Kidney (tissue), 14 donors: ENCODE results near the gene PLPP3. TPM values are rescaled to one million over a fixed set of nuclear protein-coding genes. Genes with fewer than 3 reads are reported as not detected.

Source experiments
- DNase-seq, 5 donors: peaks; one replicate each; pipeline ENCODE4 v3.0.0-alpha.2; 2013 to 2020
- FAIRE-seq: peaks from 2 replicates; lab custom pipeline; 2012; peaks lifted over from hg19 to GRCh38; lab: Jason Lieb, UNC
- H3K27ac ChIP-seq, 2 donors: one replicate each; pipeline ENCODE4 v1.7.0; 2013; ENCODE audit warnings: low read depth in 2 of 2, low read length in 2 of 2, inconsistent platforms in 1 of 2
- H3K27me3 ChIP-seq: one replicate; pipeline ENCODE4 v1.7.1; 2013; ENCODE audit warnings: low read length, inconsistent platforms; ENCODE audit not compliant: control insufficient read depth, insufficient read depth
- H3K36me3 ChIP-seq, 3 donors: one replicate each; pipeline versions ENCODE4 v1.7.0 to v1.7.1; 2013; ENCODE audit warnings: low read length in 3 of 3, control low read depth in 1 of 3, inconsistent platforms in 1 of 3; ENCODE audit not compliant: insufficient read depth in 3 of 3, control insufficient read depth in 2 of 3
- H3K4me1 ChIP-seq, 3 donors: one replicate each; pipeline versions ENCODE4 v1.7.0 to v1.7.1; 2013; ENCODE audit warnings: low read length in 3 of 3, inconsistent platforms in 1 of 3, low read depth in 1 of 3; ENCODE audit not compliant: control insufficient read depth in 2 of 3, insufficient read depth in 2 of 3
- H3K4me3 ChIP-seq, 3 donors: one replicate each; pipeline versions ENCODE4 v1.7.0 to v1.8.1; 2013; ENCODE audit warnings: low read length in 3 of 3, control low read depth in 1 of 3, inconsistent platforms in 1 of 3
- H3K9ac ChIP-seq, 3 donors: one replicate each; pipeline versions ENCODE4 v1.7.0 to v1.7.1; 2013; ENCODE audit warnings: low read length in 3 of 3, control low read depth in 1 of 3, inconsistent platforms in 1 of 3
- H3K9me3 ChIP-seq, 3 donors: one replicate each; pipeline versions ENCODE4 v1.7.0 to v1.7.1; 2013; ENCODE audit warnings: low read length in 3 of 3, control low read depth in 1 of 3, inconsistent platforms in 1 of 3; ENCODE audit not compliant: control insufficient read depth in 2 of 3, insufficient read depth in 1 of 3
- intact Hi-C: fragments of 100-400 bp; cut with DNase I; formaldehyde crosslinking; loops from one replicate; pipeline ENCODE4 v1.11.1; 2022
- polyA plus RNA-seq: library from polyadenylated mRNA; stranded (reverse); fragments of 350-450 nt; fragmentation: Illumina TruSeq; extraction: RNeasy Lipid Tissue Mini Kit (QIAGEN cat#74804); gene quantifications from one replicate; pipeline ENCODE4 v1.2.3, GENCODE V29; 2014; ENCODE audit warnings: low read depth, low replicate concordance; ENCODE audit not compliant: insufficient read depth
- total RNA-seq: library from RNA; stranded (reverse); fragmentation: NEBNext Ultra II Directional; extraction: Animal tissue kit (Norgen Biotek cat#: 25700); gene quantifications from one replicate; pipeline ENCODE4 v1.2.1, GENCODE V29; 2021
- TF ChIP-seq, protein P1 (sequence below): IDR thresholded peaks from 3 replicates; pipeline ENCODE4 v1.5.1; 2012; ENCODE audit warnings: mild to moderate bottlenecking, moderate library complexity, borderline replicate concordance; ENCODE audit not compliant: insufficient read depth; ENCODE audit errors: extremely low read depth
- donor health status: control.
- donor health status: control.
- donor health status: control.
- donor health status: control.
- donor health status: control.
- donor health status: DM: yes; HTN: yes; CAD: no.
- donor health status: Normal renal cell carcinoma (clear cell type).

PLPP3 gene
- total and polyA plus RNA-seq, 2 donors from 2014 or later: 100 to 107 TPM

- Histone ChIP-seq H3K4me1 (peaks cover 9 to 35% (median 19%) of the 10 kb centered on the region in 3 donors), H3K9me3 (no peaks in the 10 kb centered on the region), H3K27ac (peak overlapping the region in 1 of 2 donors; percentile 3), H3K27me3 (no peaks in the 10 kb centered on the region), H3K4me3 (peak overlapping the region; percentile 31 to 99 (median 97)), H3K9ac (peak overlapping the region in 1 of 3 donors; percentile 47), H3K36me3 (no peaks in the 10 kb centered on the region)
- intact Hi-C loops: no loop called here
- DNase-seq (no peak), FAIRE-seq (no peak)
- TF ChIP-seq, protein P1, sequence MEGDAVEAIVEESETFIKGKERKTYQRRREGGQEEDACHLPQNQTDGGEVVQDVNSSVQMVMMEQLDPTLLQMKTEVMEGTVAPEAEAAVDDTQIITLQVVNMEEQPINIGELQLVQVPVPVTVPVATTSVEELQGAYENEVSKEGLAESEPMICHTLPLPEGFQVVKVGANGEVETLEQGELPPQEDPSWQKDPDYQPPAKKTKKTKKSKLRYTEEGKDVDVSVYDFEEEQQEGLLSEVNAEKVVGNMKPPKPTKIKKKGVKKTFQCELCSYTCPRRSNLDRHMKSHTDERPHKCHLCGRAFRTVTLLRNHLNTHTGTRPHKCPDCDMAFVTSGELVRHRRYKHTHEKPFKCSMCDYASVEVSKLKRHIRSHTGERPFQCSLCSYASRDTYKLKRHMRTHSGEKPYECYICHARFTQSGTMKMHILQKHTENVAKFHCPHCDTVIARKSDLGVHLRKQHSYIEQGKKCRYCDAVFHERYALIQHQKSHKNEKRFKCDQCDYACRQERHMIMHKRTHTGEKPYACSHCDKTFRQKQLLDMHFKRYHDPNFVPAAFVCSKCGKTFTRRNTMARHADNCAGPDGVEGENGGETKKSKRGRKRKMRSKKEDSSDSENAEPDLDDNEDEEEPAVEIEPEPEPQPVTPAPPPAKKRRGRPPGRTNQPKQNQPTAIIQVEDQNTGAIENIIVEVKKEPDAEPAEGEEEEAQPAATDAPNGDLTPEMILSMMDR: no peak
Measured at GRCh38 chr1:56575865-56576264, 3.5 kb downstream of the PLPP3 start.

DNA sequence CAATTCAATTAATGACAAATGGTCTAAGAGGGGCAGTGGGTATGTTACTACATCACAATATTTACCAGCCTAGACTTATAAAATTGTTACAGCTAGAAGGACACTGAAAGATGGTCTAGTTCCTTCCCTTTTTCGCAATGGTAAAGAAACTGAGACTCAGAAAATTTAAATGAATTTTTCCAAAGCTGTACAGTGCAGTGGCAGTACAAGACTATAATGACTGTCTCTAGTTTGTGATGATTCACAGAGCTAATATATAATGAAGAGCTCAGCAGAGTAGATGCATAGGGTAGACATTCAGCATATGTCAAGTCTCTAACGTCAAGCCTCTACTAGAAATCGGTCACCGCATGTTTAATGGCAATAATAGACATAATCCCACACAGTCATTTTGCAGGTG lies 4.6 kb downstream of the PLPP3 start:
- no peaks in the 10 kb centered on the region for H3K36me3 ChIP-seq
- no peaks in the 10 kb centered on the region for H3K9me3 ChIP-seq
- intact Hi-C loops: no loop called here
- no peaks in the 10 kb centered on the region for H3K27me3 ChIP-seq
- H3K9ac ChIP-seq: peak overlapping the region in 2 of 3 donors; percentile 15 to 17
- TF ChIP-seq, protein P1: no peak
- DNase-seq: no peak
- no peak for FAIRE-seq
- H3K27ac ChIP-seq: peak overlapping the region in 1 of 2 donors; percentile 27
- peak overlapping the region; percentile 43 to 99 (median 97) for H3K4me3 ChIP-seq
- peaks cover 7 to 32% (median 26%) of the 10 kb centered on the region in 3 donors for H3K4me1 ChIP-seq

- peak overlapping the region in 1 of 3 donors; percentile 24 for H3K9ac ChIP-seq
- peak overlapping the region; percentile 45 to 66 for H3K27ac ChIP-seq
- DNase-seq (no peak), FAIRE-seq (no peak)
- H3K4me1 ChIP-seq: peaks cover 6 to 33% (median 28%) of the 10 kb centered on the region in 3 donors
- no peaks in the 10 kb centered on the region for H3K36me3 ChIP-seq
- TF ChIP-seq, protein P1: no peak
- H3K9me3 ChIP-seq: no peaks in the 10 kb centered on the region
- intact Hi-C loops: no loop called here
- H3K27me3 ChIP-seq: no peaks in the 10 kb centered on the region
- H3K4me3 ChIP-seq: peak overlapping the region in 2 of 3 donors; percentile 36 to 40
Measured at GRCh38 chr1:56573311-56573710, 6.1 kb downstream of the PLPP3 start.
